Stimulated activated naive CD8-positive, alpha-beta T cell treated with anti-CD3 and anti-CD28 coated beads, Interleukin-15, Interleukin-2, amounts not matched to agents 100 U/mL and 50 U/mL, for 24 hours (primary cell): ENCODE data around the gene RBP4.

Source experiments
- ATAC-seq: fragments of 150-1000 bp; cut with Tn5 transposase; one replicate; pipeline ENCODE4 v1.10.0; 2021
- DNase-seq: peaks from one replicate; pipeline ENCODE4 v3.0.0; 2021

The RBP4 gene

GRCh38 chr10:93601146-93601773 is at the start of gene RBP4:
RBP4 (minus strand) TSS chr10:93601235; CDS start chr10:93601028, 207 bp downstream.
- no peak for ATAC-seq
- DNase-seq = no peak

DNA sequence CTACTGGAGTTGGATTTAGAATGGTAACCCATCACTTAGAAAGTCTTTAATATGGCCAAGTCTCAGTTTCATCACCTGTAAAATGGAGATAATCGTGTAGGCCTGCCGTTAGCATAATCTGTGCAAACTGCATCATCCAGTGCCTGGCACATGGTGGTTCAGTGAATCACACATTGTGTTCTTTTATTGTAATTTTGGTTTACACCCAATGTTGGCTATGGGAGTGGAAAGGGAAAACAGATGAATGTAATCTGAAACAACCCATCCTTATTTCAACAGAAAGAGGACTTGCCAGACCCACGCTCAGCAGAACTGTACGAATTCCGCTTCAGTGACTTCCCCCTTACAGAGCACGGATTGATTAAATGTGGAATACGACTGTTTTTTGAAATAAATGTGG is 38.8 kb upstream of the RBP4 start:
- DNase-seq (no peak), ATAC-seq (no peak)

DNA sequence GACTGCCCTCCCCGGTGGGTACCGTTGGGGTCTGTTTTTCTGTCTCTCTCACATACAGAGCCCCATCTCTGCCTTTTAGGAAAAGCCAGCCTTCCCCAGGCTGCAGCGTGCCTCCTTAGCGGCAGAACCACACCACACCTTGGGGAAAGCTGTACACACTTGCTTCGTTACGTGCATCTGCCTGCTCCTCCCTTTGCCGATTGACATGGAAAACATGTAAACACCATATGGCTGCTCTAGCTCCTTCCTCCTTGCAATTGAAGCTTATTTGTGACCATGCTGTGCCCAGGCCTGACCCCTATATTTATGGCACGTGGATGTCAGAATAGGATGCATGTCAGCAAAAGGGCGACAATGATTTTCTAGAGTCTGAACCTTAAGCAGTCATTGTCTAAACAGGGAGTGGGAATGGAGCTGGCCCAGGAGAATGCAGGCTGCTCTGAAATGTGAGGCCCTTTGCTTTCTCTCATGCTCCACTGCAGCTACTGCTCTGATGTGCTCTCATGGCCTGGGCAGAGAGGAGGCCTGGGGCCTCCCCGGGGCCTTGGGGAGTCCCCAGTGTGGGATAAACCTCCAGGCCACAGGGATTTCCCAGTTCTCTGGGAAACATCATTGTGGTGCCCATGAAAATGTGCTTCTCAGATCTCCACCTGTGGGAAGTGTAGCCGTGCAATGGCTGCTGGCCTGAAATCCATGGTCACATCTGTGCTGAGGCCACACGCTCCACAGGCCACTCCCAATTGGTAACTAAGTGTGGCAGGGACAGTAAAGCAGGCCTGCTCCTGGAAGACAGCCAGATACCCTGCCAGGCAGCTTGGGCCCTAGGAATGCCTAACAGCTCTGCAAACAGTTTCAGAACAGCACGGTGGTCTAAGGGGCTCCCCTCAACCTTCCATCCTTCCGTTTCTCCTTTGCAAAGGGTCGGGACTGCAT is 29.9 kb upstream of the RBP4 start:
- ATAC-seq = no peak
- DNase-seq = no peak

GRCh38 chr10:93629647-93630305 is 28.7 kb upstream of the RBP4 start:
- no peak for ATAC-seq
- no peak for DNase-seq

- ATAC-seq = no peak
These were observed 27.8 kb upstream of the RBP4 start for GRCh38 chr10:93628858-93629257.

GRCh38 chr10:93622942-93623341 is 21.9 kb upstream of the RBP4 start:
- DNase-seq (no peak), ATAC-seq (no peak)

More at GRCh38 chr10:93628858-93629257, 27.8 kb upstream of the RBP4 start:
- no peak for DNase-seq

GRCh38 chr10:93620925-93621324 is 19.9 kb upstream of the RBP4 start:
- DNase-seq = no peak
- ATAC-seq = no peak

DNA sequence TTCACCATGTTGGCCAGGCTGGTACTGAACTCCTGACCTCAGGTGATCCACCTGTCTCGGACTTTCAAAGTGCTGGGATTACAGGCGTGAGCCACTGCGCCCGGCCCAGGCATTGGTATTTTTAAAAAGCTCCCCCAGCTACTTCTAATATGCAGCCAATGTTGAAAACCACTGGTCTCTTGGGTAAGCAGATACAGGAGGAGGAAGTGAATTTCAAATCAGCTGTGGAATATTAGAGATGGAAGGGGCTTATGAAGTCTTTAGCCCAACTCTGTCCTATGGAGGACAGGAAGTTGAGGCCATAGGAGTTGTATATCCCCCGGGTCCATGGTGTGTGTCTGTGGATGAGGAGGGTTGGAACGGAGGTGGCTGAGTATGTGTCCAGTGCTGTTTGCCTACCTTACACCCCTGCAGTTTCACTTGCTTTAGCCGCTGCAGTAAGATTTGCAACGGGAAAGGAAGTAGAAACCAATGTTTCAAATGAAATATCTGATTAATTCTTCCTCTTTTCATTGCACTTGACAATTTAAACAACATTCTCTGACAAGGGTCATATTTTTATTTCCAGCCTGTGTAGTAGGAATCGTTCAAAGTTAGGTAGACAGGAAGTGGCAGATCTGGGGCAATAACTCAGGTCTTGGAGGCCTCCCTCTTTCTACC is 14.7 kb upstream of the RBP4 start:
- ATAC-seq (no peak), DNase-seq (no peak)

- DNase-seq (no peak), ATAC-seq (peak; percentile 9)
These were observed 13.2 kb upstream of the RBP4 start for GRCh38 chr10:93614101-93614825.

- ATAC-seq (no peak), DNase-seq (no peak)
These were observed 12.1 kb upstream of the RBP4 start for GRCh38 chr10:93613126-93613525.

GRCh38 chr10:93612311-93612710 is 11.3 kb upstream of the RBP4 start, which contains the start of gene PDE6C:
PDE6C (plus strand) TSS chr10:93612537; CDS start chr10:93612726, 189 bp downstream.
- no peak for ATAC-seq
- DNase-seq = no peak

DNA sequence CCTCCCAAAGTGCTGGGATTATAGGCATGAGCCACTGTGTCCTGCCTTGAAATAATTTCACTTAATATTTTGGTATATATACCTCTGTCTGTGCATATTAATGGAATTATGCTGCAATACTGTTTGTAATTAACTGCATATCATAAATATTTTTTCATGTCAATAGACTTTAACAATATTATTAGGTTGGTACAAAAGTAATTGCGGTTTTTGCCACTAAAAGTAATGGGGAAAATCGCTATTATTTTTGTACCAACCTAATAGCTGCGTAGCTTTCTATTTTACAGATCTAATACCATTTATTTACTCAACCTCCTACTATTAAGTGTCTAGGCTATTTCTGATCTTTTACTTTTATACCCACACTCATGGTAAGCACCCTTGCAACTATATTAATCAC is 7.4 kb upstream of the RBP4 start:
- no peak for DNase-seq
- ATAC-seq = no peak

DNA sequence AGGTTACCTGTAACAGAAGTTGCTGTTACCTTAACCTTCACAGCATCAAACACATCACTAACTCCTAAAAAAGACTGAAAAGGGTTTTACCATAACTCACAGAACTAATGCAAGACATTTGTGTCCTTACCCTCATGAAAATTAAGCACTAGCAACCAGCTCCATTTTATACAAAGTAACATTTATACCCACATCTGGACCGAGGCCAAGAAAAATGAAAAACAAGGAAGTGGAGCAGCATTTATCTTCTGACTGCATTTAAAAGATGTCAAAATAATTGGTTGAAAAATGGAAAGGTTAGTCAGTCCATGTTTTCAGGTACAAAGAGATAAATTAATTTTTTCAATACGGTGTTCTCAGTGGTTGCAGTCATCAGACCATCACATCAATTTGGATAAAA is 3.1 kb upstream of the RBP4 start:
- no peak for ATAC-seq
- DNase-seq = no peak

GRCh38 chr10:93603023-93603422 is 2.0 kb upstream of the RBP4 start:
- DNase-seq (no peak), ATAC-seq (no peak)

GRCh38 chr10:93601774-93602162 is 733 bp upstream of the RBP4 start:
- ATAC-seq (no peak), DNase-seq (no peak)

DNA sequence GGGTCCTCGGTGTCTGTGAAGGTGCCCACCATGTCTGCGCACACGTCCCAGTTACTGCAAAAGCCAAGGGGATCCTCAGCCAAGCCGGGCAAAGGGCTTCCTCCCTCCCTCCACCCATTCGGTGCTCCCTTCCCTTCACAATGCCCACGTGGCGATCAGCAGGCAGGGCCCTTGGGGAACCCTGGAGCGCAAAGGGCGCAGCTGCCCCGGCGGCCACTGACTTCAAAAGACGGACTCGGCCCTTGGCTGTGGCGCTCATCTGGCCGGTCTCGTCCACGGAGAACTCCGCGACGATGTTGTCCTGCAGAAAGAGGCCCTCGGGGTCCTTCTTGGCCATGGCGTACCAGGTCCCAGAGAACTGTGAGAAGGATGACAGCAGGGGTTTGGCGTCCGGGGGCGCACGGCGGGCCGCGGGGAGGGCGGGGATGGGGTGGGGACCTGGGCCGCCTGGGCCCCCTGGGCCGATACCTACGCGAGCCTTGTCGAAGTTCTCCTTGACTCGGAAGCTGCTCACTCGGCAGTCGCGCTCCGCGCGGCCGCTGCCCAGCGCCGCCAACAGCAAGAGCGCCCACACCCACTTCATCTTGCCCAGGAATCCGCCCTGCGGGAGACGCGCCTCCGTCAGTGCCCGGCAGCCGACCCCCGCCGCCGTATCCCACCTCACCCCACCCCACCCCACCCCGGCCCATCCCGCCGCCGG is 439 bp downstream of the RBP4 start:
- no peak for DNase-seq
- ATAC-seq = no peak

DNA sequence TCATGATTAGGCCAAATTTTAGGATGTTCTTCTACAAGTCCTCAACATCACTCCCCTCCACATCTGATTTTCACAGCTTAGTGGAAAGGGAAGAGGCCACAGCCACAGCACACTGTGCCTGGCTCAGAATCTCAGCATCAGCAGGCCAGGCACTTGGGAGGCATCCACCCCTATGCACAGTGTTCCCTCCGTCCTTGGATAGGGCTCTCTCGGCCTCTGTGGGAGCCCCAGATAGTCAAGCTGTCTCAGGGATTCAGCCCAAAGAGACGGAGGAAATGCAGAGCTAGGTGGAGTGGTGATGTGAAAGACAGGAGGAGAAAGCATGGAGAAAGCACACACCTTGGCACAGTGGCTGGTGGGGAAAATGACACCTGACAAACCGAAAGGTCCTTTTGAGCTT is 1.3 kb downstream of the RBP4 start:
- no peak for DNase-seq
- ATAC-seq = no peak

- ATAC-seq (no peak), DNase-seq (no peak)
These were observed 1.7 kb downstream of the RBP4 start for GRCh38 chr10:93599335-93599734.

DNA sequence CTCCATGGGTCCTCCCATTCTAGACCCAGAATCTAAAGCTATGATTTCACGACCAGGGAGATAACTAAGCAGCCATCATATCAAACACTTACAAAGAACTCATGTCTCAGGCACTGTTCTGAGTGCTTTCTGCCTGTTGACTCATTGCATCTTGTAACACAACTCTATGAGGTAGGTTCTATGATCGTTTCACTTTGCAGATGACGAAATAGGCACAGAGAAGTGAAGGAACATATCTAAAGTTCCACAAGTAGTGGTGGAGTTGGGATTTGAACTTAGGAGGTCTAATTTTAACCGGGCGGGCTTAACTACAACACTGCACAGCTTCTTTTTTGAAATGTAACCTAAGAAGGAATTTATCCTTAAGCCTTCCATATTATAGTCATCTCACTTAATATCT is 2.9 kb downstream of the RBP4 start:
- DNase-seq = no peak
- ATAC-seq = no peak

DNA sequence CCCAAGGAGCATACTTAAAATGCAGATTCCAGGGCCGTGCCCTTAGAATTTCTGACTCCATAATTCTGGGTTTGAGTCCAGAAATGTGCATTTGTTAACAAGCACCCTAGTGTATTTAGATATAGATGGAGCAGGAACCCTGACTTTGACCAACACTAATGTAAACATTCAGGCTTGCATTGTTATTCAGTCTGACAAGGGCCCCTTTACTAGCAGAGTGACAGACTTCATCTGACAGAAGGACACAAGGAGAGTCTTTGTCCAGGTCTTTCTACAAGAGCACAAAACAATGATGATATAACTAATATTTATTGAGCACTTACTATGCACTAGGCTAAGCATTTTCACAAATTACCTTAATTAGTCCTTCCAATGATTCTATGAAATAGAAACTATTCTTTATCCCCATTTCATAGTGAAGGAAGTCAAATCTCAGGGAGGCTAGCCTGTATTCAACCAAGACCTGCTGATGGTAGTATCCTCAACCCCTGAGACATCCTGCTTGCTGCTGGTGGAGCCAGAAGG is 3.9 kb downstream of the RBP4 start:
- no peak for DNase-seq

DNA sequence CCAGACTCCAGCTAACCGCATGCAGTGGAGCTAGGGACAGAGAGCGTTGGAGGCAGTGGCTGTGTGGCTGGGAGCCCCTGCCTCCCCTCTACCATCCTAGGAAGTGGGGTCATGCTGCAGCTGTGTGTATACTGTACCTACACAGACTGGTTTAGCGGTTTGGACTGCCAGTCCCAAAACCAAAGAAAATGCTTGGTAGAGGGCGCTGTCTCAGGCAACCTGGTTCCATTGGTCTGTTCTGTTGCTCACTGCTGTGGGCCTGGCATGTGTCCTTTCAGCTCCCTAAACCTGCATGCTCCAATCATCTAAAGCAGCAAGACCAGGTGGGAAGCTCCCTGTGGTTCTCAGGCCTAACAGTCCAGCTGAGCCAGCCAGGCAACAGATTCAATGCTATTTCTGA is 4.5 kb downstream of the RBP4 start:
- DNase-seq (no peak), ATAC-seq (no peak)

More for the DNA sequence above, 3.9 kb downstream of the RBP4 start:
- no peak for ATAC-seq
